Liver (tissue), 3 donors: ENCODE measurements around the gene ZC3H6.

Source experiments
- FOXA1 ChIP-seq: IDR thresholded peaks from 2 replicates; pipeline ENCODE4 v1.6.1; 2016; ENCODE audit warnings: antibody characterized with exemption
- GABPA ChIP-seq, 2 donors: IDR thresholded peaks in 1 of 2; conservative IDR thresholded peaks in 1 of 2; 2 replicates each; pipeline ENCODE4 v1.6.1; 2016; ENCODE audit warnings: antibody characterized with exemption in 2 of 2, mild to moderate bottlenecking in 1 of 2, moderate library complexity in 1 of 2
- HNF4A ChIP-seq, 2 donors: conservative IDR thresholded peaks; 2 replicates each; pipeline ENCODE4 v1.6.1; 2016; ENCODE audit warnings: antibody characterized with exemption in 2 of 2, mild to moderate bottlenecking in 2 of 2
- JUND ChIP-seq, 2 donors: IDR thresholded peaks; 2 replicates each; pipeline ENCODE4 v1.6.1; 2016; ENCODE audit warnings: antibody characterized with exemption in 2 of 2
- RAD21 ChIP-seq, 2 donors: IDR thresholded peaks; 2 replicates each; pipeline ENCODE4 v1.6.1; 2016; ENCODE audit warnings: antibody characterized with exemption in 2 of 2, mild to moderate bottlenecking in 2 of 2
- RXRA ChIP-seq, 2 donors: IDR thresholded peaks; 2 replicates each; pipeline ENCODE4 v1.6.1; 2017 to 2018; ENCODE audit warnings: antibody characterized with exemption in 2 of 2, mild to moderate bottlenecking in 1 of 2
- SP1 ChIP-seq: IDR thresholded peaks from 2 replicates; pipeline ENCODE4 v1.6.1; 2018; ENCODE audit warnings: antibody characterized with exemption, mild to moderate bottlenecking
- TAF1 ChIP-seq: conservative IDR thresholded peaks from 2 replicates; pipeline ENCODE4 v1.6.1; 2016; ENCODE audit warnings: antibody characterized with exemption, mild to moderate bottlenecking
- YY1 ChIP-seq: IDR thresholded peaks from 2 replicates; pipeline ENCODE4 v1.6.1; 2016; ENCODE audit warnings: antibody characterized with exemption, mild to moderate bottlenecking
- TF ChIP-seq, protein P1 (sequence below): fragments of 150-350 bp; IDR thresholded peaks from 2 replicates; pipeline ENCODE4 v1.5.1; 2017; ENCODE audit warnings: improper control_type of control experiment, low read depth, low read length; ENCODE audit not compliant: missing input control
- TF ChIP-seq, protein P2 (sequence below): IDR thresholded peaks from 2 replicates; pipeline ENCODE4 v1.6.1; 2016; ENCODE audit warnings: antibody characterized with exemption
- TF ChIP-seq, protein P3 (sequence below): IDR thresholded peaks from 2 replicates; pipeline ENCODE4 v1.6.1; 2016; ENCODE audit warnings: antibody characterized with exemption
- TF ChIP-seq, protein P4 (sequence below): IDR thresholded peaks from 2 replicates; pipeline ENCODE4 v1.6.1; 2016; ENCODE audit warnings: antibody characterized with exemption
- TF ChIP-seq, protein P5 (sequence below): IDR thresholded peaks from 2 replicates; pipeline ENCODE4 v1.6.1; 2016; ENCODE audit warnings: antibody characterized with exemption, mild to moderate bottlenecking
- donor health status: healthy.
- donor health status: healthy.

DNA sequence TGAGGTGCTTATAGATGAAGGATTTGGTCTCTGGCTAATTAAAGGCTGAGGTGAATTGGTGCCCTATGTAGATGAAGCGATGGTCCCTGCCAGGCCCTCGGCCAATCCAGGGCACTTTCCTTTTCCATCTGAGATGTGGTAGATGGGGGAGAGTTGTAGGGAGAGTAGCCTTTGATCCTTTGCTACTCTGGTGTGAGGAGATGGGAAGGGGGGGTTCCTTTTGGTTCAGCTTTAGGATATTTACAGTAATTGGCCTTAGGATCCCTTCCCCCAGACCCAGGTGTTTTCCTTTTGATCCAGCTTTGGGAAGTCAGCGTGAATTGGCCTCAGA is 15.1 kb upstream of the ZC3H6 start:
- TF ChIP-seq, protein P1, sequence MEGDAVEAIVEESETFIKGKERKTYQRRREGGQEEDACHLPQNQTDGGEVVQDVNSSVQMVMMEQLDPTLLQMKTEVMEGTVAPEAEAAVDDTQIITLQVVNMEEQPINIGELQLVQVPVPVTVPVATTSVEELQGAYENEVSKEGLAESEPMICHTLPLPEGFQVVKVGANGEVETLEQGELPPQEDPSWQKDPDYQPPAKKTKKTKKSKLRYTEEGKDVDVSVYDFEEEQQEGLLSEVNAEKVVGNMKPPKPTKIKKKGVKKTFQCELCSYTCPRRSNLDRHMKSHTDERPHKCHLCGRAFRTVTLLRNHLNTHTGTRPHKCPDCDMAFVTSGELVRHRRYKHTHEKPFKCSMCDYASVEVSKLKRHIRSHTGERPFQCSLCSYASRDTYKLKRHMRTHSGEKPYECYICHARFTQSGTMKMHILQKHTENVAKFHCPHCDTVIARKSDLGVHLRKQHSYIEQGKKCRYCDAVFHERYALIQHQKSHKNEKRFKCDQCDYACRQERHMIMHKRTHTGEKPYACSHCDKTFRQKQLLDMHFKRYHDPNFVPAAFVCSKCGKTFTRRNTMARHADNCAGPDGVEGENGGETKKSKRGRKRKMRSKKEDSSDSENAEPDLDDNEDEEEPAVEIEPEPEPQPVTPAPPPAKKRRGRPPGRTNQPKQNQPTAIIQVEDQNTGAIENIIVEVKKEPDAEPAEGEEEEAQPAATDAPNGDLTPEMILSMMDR, result no peak
- TF ChIP-seq YY1 (no peak), GABPA (IDR thresholded peaks at IDR 0.05 in 1 of 2, conservative IDR thresholded peaks at IDR 0.05 in 1 of 2) (no peak), TAF1 (no peak), HNF4A (conservative IDR thresholded peaks at IDR 0.05) (no peak), RAD21 (IDR thresholded peaks at IDR 0.05) (no peak), FOXA1 (no peak), RXRA (IDR thresholded peaks at IDR 0.05) (no peak), SP1 (no peak), JUND (IDR thresholded peaks at IDR 0.05) (no peak)
- TF ChIP-seq, protein P2, sequence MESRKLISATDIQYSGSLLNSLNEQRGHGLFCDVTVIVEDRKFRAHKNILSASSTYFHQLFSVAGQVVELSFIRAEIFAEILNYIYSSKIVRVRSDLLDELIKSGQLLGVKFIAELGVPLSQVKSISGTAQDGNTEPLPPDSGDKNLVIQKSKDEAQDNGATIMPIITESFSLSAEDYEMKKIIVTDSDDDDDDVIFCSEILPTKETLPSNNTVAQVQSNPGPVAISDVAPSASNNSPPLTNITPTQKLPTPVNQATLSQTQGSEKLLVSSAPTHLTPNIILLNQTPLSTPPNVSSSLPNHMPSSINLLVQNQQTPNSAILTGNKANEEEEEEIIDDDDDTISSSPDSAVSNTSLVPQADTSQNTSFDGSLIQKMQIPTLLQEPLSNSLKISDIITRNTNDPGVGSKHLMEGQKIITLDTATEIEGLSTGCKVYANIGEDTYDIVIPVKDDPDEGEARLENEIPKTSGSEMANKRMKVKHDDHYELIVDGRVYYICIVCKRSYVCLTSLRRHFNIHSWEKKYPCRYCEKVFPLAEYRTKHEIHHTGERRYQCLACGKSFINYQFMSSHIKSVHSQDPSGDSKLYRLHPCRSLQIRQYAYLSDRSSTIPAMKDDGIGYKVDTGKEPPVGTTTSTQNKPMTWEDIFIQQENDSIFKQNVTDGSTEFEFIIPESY, result no peak
- TF ChIP-seq, protein P3, sequence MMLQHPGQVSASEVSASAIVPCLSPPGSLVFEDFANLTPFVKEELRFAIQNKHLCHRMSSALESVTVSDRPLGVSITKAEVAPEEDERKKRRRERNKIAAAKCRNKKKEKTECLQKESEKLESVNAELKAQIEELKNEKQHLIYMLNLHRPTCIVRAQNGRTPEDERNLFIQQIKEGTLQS, result no peak
- TF ChIP-seq, protein P4, sequence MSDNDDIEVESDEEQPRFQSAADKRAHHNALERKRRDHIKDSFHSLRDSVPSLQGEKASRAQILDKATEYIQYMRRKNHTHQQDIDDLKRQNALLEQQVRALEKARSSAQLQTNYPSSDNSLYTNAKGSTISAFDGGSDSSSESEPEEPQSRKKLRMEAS, result no peak
- TF ChIP-seq, protein P5, sequence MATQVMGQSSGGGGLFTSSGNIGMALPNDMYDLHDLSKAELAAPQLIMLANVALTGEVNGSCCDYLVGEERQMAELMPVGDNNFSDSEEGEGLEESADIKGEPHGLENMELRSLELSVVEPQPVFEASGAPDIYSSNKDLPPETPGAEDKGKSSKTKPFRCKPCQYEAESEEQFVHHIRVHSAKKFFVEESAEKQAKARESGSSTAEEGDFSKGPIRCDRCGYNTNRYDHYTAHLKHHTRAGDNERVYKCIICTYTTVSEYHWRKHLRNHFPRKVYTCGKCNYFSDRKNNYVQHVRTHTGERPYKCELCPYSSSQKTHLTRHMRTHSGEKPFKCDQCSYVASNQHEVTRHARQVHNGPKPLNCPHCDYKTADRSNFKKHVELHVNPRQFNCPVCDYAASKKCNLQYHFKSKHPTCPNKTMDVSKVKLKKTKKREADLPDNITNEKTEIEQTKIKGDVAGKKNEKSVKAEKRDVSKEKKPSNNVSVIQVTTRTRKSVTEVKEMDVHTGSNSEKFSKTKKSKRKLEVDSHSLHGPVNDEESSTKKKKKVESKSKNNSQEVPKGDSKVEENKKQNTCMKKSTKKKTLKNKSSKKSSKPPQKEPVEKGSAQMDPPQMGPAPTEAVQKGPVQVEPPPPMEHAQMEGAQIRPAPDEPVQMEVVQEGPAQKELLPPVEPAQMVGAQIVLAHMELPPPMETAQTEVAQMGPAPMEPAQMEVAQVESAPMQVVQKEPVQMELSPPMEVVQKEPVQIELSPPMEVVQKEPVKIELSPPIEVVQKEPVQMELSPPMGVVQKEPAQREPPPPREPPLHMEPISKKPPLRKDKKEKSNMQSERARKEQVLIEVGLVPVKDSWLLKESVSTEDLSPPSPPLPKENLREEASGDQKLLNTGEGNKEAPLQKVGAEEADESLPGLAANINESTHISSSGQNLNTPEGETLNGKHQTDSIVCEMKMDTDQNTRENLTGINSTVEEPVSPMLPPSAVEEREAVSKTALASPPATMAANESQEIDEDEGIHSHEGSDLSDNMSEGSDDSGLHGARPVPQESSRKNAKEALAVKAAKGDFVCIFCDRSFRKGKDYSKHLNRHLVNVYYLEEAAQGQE, result no peak
